Ramos (cell line): Measurements from ENCODE around the gene FAM13C.
"Not testable (repeated sequence)": the region's sequence is repeated elsewhere in the genome, so short reads cannot be mapped to it uniquely, and the experiment has no call there.

ENCODE experiments used
- in situ Hi-C: fragments of 300-500 bp; cut with MboI; formaldehyde crosslinking; loops from one replicate; pipeline ENCODE4 v1.14.3; 2022; ENCODE audit warnings: low sequenced_read_pairs; ENCODE audit not compliant: unreplicated experiment

Gene FAM13C

DNA sequence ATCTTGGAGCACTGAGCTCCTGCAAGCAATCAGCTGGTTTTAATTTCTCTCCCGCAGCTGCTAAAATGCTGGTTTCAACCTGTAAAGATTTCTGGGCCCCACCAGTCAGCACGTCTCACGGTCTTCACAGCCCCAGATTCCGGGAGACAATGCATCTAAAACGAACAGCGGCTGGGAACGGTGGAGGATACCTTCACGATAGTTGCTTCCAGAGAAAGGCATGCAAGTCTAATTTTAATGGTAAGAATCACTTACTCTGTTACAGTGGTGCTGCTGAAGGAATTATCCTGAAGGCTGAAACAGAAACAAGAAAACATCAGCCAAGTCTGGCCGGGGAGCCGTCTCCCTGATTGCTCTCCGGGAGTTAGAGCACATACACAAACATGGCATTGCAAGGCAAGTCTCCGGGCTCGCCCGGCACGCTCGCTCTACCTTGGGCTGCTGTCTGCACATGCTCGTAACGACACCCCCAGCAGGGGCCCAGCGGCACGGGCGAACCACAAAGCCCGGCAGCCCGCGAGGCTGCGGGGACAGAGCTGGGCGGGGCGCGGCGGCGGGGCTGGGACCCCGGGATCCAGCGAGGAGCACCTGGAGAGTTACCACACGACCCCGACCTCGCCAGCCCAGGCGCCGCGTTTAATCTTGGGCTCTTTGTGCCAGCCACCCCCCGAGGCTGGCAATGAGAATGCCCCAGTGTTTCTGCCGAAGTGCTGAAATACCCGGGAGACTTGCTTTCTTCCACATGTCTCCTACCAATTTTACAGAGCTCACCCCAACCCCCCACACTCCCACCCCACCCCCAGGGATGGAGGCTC lies at the start of gene FAM13C:
TSS of gene FAM13C (minus strand) at position 406 of the 815 bp plus-strand sequence. CDS start at position 317, 89 bp downstream.
- in situ Hi-C loops, result no loop called here

DNA sequence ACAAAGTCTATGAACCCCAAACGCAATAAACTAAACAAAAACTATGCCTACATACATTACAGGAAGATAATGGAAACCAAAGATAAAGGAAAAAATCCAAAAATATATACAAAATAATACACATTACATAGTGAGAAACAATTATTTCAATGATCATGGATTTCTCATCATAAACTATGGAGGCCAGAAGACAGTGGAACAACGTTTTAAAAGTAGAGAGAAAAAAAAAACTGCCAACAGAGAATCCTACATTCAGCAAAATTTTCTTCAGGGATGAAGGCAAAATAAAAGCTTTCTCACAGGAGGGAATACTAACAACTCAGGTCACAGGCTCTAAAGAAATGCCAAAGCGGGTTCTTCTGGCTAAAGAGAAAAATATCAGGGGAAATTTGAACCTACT lies 42.9 kb upstream of the FAM13C start:
- in situ Hi-C loops, result no loop called here

DNA sequence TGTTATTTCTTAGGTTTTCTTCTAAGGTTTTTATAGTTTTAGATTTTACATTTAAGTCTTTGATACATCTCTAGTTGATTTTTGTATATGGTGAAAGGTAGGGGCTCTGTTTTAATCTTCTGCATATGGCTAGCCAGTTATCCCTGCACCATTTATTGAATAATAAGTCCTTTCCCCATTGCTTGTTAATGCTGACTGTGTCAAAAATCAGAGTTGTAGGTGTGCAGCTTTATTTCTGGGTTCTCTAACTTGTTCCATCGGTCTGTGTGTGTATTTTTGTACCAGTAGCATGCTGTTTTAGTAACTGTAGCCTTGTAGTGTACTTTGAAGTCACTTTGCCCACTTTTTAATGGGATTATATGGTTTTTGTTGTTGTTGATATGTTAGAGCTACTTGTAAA lies 37.9 kb upstream of the FAM13C start:
- in situ Hi-C loops, result no loop called here

GRCh38 chr10:59399329-59399728 lies 37.0 kb upstream of the FAM13C start:
- in situ Hi-C loops, result not testable (repeated sequence)

DNA sequence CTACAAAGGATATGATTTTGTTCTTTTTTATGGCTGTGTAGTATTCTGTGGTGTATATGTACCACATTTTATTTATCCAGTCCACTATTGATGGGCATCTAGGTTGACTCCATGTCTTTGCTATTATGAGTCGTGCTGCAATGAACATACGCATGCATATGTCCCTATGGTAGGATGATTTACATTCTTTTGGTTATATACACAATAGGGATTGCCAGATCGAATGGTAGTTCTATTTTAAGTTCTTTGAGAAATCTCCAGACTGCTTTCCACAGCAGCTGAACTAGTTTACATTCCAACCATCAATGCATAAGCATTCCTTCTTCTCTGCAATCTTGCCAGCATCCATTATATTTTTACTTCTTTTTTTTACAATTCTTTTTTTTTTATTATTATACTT lies 35.6 kb upstream of the FAM13C start:
- in situ Hi-C loops, result no loop called here

DNA sequence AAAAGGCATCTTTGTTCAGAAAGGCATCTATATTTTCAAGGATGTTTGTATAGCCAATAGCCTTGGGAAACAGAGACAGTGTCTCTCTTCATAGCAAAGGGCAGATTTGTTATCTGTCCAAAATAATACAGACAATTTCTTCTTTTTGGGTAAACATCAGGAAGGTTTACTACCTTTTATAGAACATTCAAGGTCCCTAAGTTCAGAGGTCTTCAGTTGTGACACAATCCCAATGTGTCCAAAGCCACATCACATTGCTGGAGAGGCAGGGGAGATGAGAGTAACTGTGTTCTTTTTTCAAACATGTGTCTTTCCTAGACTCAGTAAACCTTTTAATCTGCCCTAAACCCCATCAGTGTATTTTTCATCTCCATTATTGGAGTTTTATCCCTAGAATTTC lies 33.6 kb upstream of the FAM13C start:
- in situ Hi-C loops, result no loop called here

DNA sequence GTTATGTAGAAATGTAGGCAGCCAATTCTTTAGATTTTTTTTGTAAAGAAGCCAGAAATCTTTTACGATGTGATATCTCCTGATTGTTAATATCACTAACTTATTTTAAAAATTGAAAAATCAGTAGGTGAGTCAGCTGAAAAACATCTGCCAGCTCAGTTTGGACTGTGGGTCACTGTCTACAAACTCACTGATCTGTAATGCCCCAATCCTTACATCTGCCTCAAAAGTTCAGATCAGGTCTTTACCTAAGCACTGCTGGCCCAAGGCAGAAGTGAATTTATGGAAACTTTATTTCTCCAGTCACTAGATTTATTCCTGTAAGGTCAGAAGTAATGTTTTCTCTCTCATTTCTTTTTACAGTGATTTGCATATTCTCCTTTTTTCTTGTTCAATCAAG lies 31.0 kb upstream of the FAM13C start:
- in situ Hi-C loops, result no loop called here

- in situ Hi-C loops, result no loop called here
These were observed 28.7 kb upstream of the FAM13C start for GRCh38 chr10:59391060-59391459.

GRCh38 chr10:59388671-59388976 lies 26.3 kb upstream of the FAM13C start:
- in situ Hi-C loops, result no loop called here

DNA sequence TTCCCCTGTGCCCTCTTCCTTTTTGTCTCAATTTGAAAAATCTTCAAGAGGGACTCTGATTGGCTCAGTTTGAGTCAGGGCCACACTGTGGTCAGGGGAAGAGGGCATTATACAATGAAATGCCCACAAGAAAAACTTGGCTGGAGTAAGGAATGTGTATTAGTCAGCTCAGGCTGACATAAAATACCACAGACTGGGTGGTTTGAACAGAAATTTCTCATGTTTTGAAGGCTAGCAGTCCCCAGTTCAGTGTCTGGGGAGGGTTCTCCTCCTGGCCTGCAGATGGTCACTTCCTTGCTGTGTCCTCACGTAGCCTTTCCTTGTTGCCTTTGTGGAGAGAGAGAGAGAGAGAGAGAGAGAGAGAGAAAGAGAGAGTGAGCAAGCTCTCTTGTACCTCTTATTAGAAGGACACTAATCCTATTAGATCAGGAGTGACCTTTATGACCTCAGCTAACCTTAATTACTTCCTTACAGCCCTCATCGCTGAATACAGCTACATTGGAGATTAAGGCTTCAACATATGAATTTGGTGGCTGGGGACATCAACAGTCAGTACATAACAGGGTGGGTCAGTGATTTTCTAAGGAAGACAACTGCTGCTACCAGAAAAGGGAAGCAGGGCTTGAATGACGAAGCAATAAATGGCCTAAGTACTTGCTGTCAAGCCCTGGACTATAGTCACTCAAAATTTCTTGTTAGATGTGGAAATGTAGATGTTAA lies 25.8 kb upstream of the FAM13C start:
- in situ Hi-C loops, result no loop called here

- in situ Hi-C loops, result no loop called here
These were observed 22.4 kb upstream of the FAM13C start for GRCh38 chr10:59384761-59385160.

GRCh38 chr10:59383908-59384307 lies 21.6 kb upstream of the FAM13C start:
- in situ Hi-C loops, result no loop called here

- in situ Hi-C loops, result no loop called here
These were observed 21.1 kb upstream of the FAM13C start for GRCh38 chr10:59383436-59383835.

DNA sequence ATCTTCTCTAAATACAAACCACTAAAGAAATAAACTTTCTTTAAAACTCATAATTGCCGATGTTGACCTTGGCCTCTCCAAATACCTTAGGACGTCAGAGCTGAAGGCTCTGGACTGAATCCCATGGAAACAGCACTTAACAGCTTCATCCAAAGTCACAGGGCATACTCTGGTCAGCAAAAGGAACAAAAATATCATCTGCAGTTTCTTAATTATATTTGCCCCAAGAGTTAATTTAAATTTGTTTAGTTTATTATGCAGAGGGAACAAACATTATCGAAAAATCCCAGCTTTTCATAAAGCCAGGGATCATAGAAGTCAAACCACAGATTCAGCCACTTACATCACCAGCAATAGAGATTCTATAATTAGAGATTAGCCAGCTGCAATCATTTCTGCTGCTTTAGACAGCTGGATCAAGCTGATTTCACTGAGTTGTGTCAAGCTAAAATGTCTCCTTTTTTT lies 20.5 kb upstream of the FAM13C start:
- in situ Hi-C loops, result no loop called here

- in situ Hi-C loops, result no loop called here
These were observed 19.3 kb upstream of the FAM13C start for GRCh38 chr10:59381687-59382086.

GRCh38 chr10:59376846-59377245 lies 14.5 kb upstream of the FAM13C start:
- in situ Hi-C loops, result no loop called here

DNA sequence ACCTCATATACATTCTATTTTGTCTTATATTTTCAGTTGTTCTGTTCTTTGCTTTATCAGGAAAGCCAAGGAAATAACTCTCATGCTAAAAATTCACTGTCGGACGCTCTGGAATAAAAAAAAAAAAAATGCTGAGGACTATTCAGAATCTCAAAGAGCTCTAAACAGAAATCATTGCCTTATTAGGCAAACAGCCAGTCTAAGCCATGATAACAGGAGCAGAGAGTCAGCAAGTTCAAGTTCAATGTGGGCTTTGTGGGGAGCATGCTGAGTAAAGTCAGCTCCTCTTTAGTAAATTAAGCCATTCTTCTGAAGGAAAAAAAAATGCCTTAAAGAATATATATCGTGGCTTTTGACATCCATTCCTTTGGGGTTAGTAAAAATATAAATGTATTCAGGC lies 13.6 kb upstream of the FAM13C start:
- in situ Hi-C loops, result no loop called here

- in situ Hi-C loops, result no loop called here
These were observed 12.6 kb upstream of the FAM13C start for GRCh38 chr10:59374916-59375315.

- in situ Hi-C loops, result no loop called here
These were observed 10.7 kb upstream of the FAM13C start for GRCh38 chr10:59373071-59373470.

DNA sequence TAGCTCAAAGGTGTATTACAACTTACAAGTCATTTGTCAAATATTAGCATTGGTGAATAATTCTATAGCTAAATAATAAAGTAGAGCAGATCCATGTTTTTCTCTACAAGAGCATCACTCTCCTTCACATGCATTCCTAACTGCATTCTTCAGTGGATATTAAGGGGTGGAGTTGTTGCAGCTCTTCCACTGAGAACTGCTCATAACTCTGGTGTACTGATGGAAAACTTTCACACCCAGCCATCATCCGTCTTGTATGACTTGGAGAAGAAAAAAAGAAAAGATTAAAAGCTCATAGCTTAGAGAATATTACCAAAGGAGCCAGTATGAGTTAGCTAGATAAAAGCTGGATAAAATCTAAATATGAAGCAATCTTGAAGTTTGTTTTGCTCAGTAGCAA lies 10.2 kb upstream of the FAM13C start:
- in situ Hi-C loops, result no loop called here

GRCh38 chr10:59366290-59366689 lies 3.9 kb upstream of the FAM13C start:
- in situ Hi-C loops, result no loop called here

DNA sequence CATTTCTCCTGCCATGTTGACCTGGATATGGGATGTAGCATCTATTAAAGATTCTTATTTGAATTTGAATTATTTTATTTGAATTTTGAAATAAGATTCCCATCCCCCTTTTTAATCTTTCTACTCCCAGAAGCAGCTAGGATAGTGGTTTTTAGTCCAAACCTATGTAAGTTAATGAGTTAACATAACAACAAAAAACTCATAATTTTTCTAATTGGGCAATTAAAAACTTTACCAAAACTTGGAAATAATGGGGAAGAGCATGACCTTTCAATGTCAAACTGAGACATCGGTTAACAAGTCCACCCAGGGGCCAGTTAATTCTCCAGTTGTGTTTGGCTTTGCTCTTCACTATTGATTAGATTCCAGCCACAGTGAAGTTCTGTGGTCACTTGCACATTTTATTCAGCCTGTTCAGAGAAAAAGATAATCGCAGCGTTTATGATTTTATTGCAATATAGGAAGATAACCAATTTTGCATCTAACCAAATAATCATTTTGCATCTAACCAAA lies 1.2 kb upstream of the FAM13C start:
- in situ Hi-C loops, result no loop called here
